ENCODE results near the gene NXPH4.

DNA sequence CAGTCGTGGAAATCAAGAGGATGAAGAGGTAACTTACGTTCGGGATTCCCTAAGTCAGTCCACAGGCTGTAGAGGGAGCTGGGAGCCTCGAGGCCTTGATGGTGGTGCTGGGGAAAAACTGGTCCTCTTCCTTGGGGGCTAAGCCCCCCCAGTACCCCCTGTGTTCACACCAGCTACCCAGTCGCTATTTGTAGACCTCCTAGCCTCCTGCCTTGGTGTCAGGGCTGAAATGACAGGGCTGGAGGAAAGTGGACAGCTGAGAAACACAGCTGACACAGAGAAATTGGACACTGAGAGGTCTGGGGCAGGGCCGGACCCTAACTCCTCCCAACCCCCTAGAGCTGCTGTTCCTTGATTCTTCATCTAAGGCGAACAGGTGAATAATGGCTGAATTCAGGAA lies 34.4 kb downstream of the NXPH4 start, which contains the start of gene STAC3:
- TF ChIP-seq, protein P1, sequence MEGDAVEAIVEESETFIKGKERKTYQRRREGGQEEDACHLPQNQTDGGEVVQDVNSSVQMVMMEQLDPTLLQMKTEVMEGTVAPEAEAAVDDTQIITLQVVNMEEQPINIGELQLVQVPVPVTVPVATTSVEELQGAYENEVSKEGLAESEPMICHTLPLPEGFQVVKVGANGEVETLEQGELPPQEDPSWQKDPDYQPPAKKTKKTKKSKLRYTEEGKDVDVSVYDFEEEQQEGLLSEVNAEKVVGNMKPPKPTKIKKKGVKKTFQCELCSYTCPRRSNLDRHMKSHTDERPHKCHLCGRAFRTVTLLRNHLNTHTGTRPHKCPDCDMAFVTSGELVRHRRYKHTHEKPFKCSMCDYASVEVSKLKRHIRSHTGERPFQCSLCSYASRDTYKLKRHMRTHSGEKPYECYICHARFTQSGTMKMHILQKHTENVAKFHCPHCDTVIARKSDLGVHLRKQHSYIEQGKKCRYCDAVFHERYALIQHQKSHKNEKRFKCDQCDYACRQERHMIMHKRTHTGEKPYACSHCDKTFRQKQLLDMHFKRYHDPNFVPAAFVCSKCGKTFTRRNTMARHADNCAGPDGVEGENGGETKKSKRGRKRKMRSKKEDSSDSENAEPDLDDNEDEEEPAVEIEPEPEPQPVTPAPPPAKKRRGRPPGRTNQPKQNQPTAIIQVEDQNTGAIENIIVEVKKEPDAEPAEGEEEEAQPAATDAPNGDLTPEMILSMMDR (IDR thresholded peaks at IDR 0.05): no peak
- TF ChIP-seq EZH2 (IDR thresholded peaks at IDR 0.05): no peak

Data from neural progenitor cell (in vitro differentiated cells).